GM12878 (cell line): ENCODE measurements around the gene OR6Q1. TPM values are rescaled to one million over a fixed set of nuclear protein-coding genes. Genes with fewer than 3 reads are reported as not detected.

Source experiments
- ATAC-seq: fragments of 200-7000 bp; cut with Tn5 transposase; 3 replicates; pipeline ENCODE4 v1.9.1; 2020; ENCODE audit warnings: mild to moderate bottlenecking, moderate library complexity
- BruUV-seq: library from RNA; stranded (reverse); fragments of 400-500 nt; replicated peaks from 2 replicates; lab custom pipeline; 2021; lab: Mats Ljungman, UMichigan
- CTCF ChIA-PET: fragments of 300-600 bp; sonication (Branson Sonifier 250); formaldehyde crosslinking; extraction: SDS; loops from one replicate; lab custom pipeline; 2021; ENCODE audit warnings: inconsistent platforms; lab: Yijun Ruan, JAX
- POLR2A ChIA-PET: fragments of 350-600 bp; formaldehyde crosslinking; extraction: SDS; loops from one replicate; lab custom pipeline; 2021; ENCODE audit warnings: inconsistent platforms; lab: Charles Lee
- RAD21 ChIA-PET: fragments of 300-600 bp; sonication (Branson Sonifier 250); formaldehyde crosslinking; loops from one replicate; lab custom pipeline; 2023; ENCODE audit warnings: antibody characterized with exemption; ENCODE audit not compliant: unreplicated experiment; lab: Charles Lee
- SMC1A ChIA-PET: fragments of 300-600 bp; sonication (Branson Sonifier 250); formaldehyde crosslinking; loops from one replicate; lab custom pipeline; 2023; ENCODE audit not compliant: unreplicated experiment, uncharacterized antibody; lab: Charles Lee
- DNase-seq: peaks from one replicate; pipeline ENCODE4 v3.0.0-alpha.2; 2011; ENCODE audit warnings: low read depth, low spot score
- FAIRE-seq: peaks from 3 replicates; lab custom pipeline; 2011; peaks lifted over from hg19 to GRCh38; lab: Jason Lieb, UNC
- H2AFZ ChIP-seq: 2 replicates; pipeline ENCODE4 v1.6.0; 2011; ENCODE audit warnings: low read depth, low read length, control low read depth; ENCODE audit not compliant: control insufficient read depth
- H3K27ac ChIP-seq: 2 replicates; pipeline ENCODE4 v1.5.1; 2011; ENCODE audit warnings: control low read depth; ENCODE audit not compliant: control insufficient read depth, insufficient read depth
- H3K27me3 ChIP-seq, 2 experiments: replicated peaks in 1 of 2; 2 replicates each; pipeline versions ENCODE4 v1.6.0 to v1.6.1; 2011; ENCODE audit warnings: low read length in 1 of 2; ENCODE audit not compliant: control insufficient read depth in 2 of 2, insufficient read depth in 2 of 2
- H3K36me3 ChIP-seq, 2 experiments: 2 replicates each; pipeline ENCODE4 v1.5.1; 2011; ENCODE audit warnings: low read length in 1 of 2; ENCODE audit not compliant: control insufficient read depth in 2 of 2, insufficient read depth in 2 of 2
- H3K4me1 ChIP-seq: 2 replicates; pipeline ENCODE4 v1.6.1; 2011; ENCODE audit warnings: mild to moderate bottlenecking, low read length, moderate library complexity, mixed read lengths; ENCODE audit not compliant: control insufficient read depth, insufficient read depth
- H3K4me2 ChIP-seq: 2 replicates; pipeline ENCODE4 v1.6.0; 2011; ENCODE audit warnings: control low read depth; ENCODE audit not compliant: control insufficient read depth, insufficient read depth
- H3K4me3 ChIP-seq: fragments of 200-600 bp; sonication (generic); 2 replicates; pipeline ENCODE4 v1.5.1; 2016
- H3K79me2 ChIP-seq: 2 replicates; pipeline ENCODE4 v1.6.0; 2011; ENCODE audit warnings: low read length; ENCODE audit not compliant: control insufficient read depth, insufficient read depth
- H3K9ac ChIP-seq: 2 replicates; pipeline ENCODE4 v1.8.0; 2011; ENCODE audit warnings: low read length, control low read depth, mixed read lengths; ENCODE audit not compliant: control insufficient read depth, insufficient read depth
- H3K9me3 ChIP-seq: replicated peaks from 3 replicates; pipeline ENCODE4 v1.5.1; 2011; ENCODE audit warnings: mild to moderate bottlenecking, low read length; ENCODE audit not compliant: control insufficient read depth, insufficient read depth
- H4K20me1 ChIP-seq: 2 replicates; pipeline ENCODE4 v1.6.0; 2011; ENCODE audit not compliant: control insufficient read depth, insufficient read depth
- ASH2L ChIP-seq: fragments of 300-600, 200-600 bp; sonication (generic); IDR thresholded peaks from 2 replicates; pipeline ENCODE4 v1.6.1; 2017; ENCODE audit warnings: low read depth, mild to moderate bottlenecking, borderline replicate concordance
- ATF7 ChIP-seq: fragments of 450-650 bp; IDR thresholded peaks from 2 replicates; pipeline ENCODE4 v1.6.1; 2016; ENCODE audit warnings: low read depth, mild to moderate bottlenecking
- FOXK2 ChIP-seq: fragments of 450-650 bp; IDR thresholded peaks from 2 replicates; pipeline ENCODE4 v1.6.1; 2017; ENCODE audit warnings: mild to moderate bottlenecking, moderate library complexity
- HCFC1 ChIP-seq: fragments of 150-350 bp; IDR thresholded peaks from 2 replicates; pipeline ENCODE4 v1.6.1; 2014; ENCODE audit warnings: low read length
- KLF5 ChIP-seq: fragments of 450-650 bp; IDR thresholded peaks from 2 replicates; pipeline ENCODE4 v1.6.1; 2014; ENCODE audit warnings: mild to moderate bottlenecking; ENCODE audit not compliant: partially characterized antibody
- LARP7 ChIP-seq: fragments of 450-650 bp; IDR thresholded peaks from 2 replicates; pipeline ENCODE4 v1.6.1; 2017; ENCODE audit warnings: mild to moderate bottlenecking
- NFXL1 ChIP-seq: fragments of 450-650 bp; IDR thresholded peaks from 2 replicates; pipeline ENCODE4 v1.6.1; 2017; ENCODE audit warnings: antibody characterized with exemption, mild to moderate bottlenecking, borderline replicate concordance
- NRF1 ChIP-seq: conservative IDR thresholded peaks from 2 replicates; pipeline ENCODE4 v1.6.1; 2011; ENCODE audit warnings: mild to moderate bottlenecking, low read depth, low read length, improper control_type of control experiment
- PML ChIP-seq: IDR thresholded peaks from 2 replicates; pipeline ENCODE4 v1.6.1; 2012; ENCODE audit warnings: low read length, inconsistent platforms
- REST ChIP-seq: IDR thresholded peaks from 2 replicates; pipeline ENCODE4 v1.6.1; 2012; ENCODE audit warnings: mild to moderate bottlenecking, low read depth, low read length
- SIX5 ChIP-seq: IDR thresholded peaks from 2 replicates; pipeline ENCODE4 v1.6.1; 2011; ENCODE audit warnings: mild to moderate bottlenecking, low read depth, low read length, moderate library complexity; ENCODE audit not compliant: severe bottlenecking
- SMC3 ChIP-seq: IDR thresholded peaks from 2 replicates; pipeline ENCODE4 v1.6.1; 2011; ENCODE audit warnings: low read length, improper control_type of control experiment, borderline replicate concordance
- ZBTB40 ChIP-seq: fragments of 450-650 bp; IDR thresholded peaks from 2 replicates; pipeline ENCODE4 v1.6.1; 2016; ENCODE audit warnings: mild to moderate bottlenecking, moderate library complexity, borderline replicate concordance
- ZSCAN29 ChIP-seq: fragments of 450-650 bp; IDR thresholded peaks from 2 replicates; pipeline ENCODE4 v1.6.1; 2017; ENCODE audit warnings: mild to moderate bottlenecking, moderate library complexity
- WGBS: methylation state at CpG from one replicate; pipeline ENCODE4 v1.1.6; 2016; ENCODE audit warnings: low lambda C conversion rate; ENCODE audit not compliant: insufficient replicate concordance, insufficient coverage; ENCODE audit errors: missing lambda C conversion rate; 5-methylcytosine and 5-hydroxymethylcytosine counted together
- in situ Hi-C: fragments of 300-500 bp; cut with MboI; formaldehyde crosslinking; loops from 9 replicates; pipeline ENCODE4 v1.14.3; 2018; ENCODE audit warnings: mixed read lengths
- intact Hi-C: fragments of 100-400 bp; cut with micrococcal nuclease; formaldehyde crosslinking; loops from one replicate; pipeline ENCODE4 v1.14.2; 2022; ENCODE audit not compliant: unreplicated experiment
- polyA plus RNA-seq, 11 experiments: library from polyadenylated mRNA; depleted of rRNA in 4 of 11; unstranded in 6 of 11; stranded (reverse) in 5 of 11; fragments of >200 nt; fragmentation: Nextera tagmentation in 4 of 11; fragmentation: Illumina TruSeq in 1 of 11; extraction: Ambion mirVana in 4 of 11; extraction: Trizol in 1 of 11; gene quantifications; 1 replicate in 1 of 11; 2 replicates in 10 of 11; pipeline versions ENCODE4 v1.2.1 to v1.2.3, GENCODE V29; 2011 to 2016; ENCODE audit warnings: inconsistent platforms in 2 of 11, missing spikeins in 2 of 11, low read depth in 1 of 11
- total RNA-seq, 4 experiments: library from RNA; depleted of rRNA in 3 of 4; stranded (reverse); fragments of >200 nt in 3 of 4; fragmentation: Illumina TruSeq in 1 of 4; extraction: Trizol in 1 of 4; gene quantifications; 2 replicates each; pipeline versions ENCODE4 v1.2.1 to v1.2.3, GENCODE V29; 2013 to 2021

The OR6Q1 gene
- total and polyA plus RNA-seq, 10 of the 15 experiments (the other 5 are each of a cell fraction or from before 2014, with no cell fraction given) = not detected

- FAIRE-seq (no peak), DNase-seq (no peak), ATAC-seq (no peak)
- ChIA-PET CTCF (no interaction called here), POLR2A (interaction anchor here (0.6 kb wide), 1 partner anchor 13 kb away, joined by 4 read pairs; no protein-coding TSS in a partner anchor), SMC1A (no interaction called here), RAD21 (no interaction called here)
- Histone ChIP-seq H3K4me3 (no peak overlapping the region), H3K4me2 (no peak overlapping the region), H3K9me3 (no peaks in the 10 kb centered on the region), H3K79me2 (no peaks in the 10 kb centered on the region), H4K20me1 (no peaks in the 10 kb centered on the region), H2AFZ (no peak overlapping the region), H3K4me1 (no peaks in the 10 kb centered on the region), H3K36me3 (no peaks in the 10 kb centered on the region), H3K9ac (no peak overlapping the region), H3K27me3 (no peaks in the 10 kb centered on the region), H3K27ac (no peak overlapping the region)
- TF ChIP-seq PML (no peak), ATF7 (no peak), ZBTB40 (no peak), REST (no peak), FOXK2 (no peak), NFXL1 (no peak), HCFC1 (no peak), LARP7 (no peak), NRF1 (no peak), SMC3 (no peak), ZSCAN29 (no peak), KLF5 (no peak), ASH2L (no peak), SIX5 (no peak)
- intact Hi-C loops = no loop called here
- BruUV-seq = no TSS peak
- 39% methylated on average over 2 of the region's 2 CpGs for WGBS
- in situ Hi-C loops = no loop called here
These were observed 3.7 kb downstream of the OR6Q1 start for GRCh38 chr11:58034471-58034870.
